Adrenal gland (tissue), 12 donors: ENCODE measurements around the gene SCNN1B. TPM values are rescaled to one million over a fixed set of nuclear protein-coding genes. Genes with fewer than 3 reads are reported as not detected.
"Not testable (repeated sequence)": the region's sequence is repeated elsewhere in the genome, so short reads cannot be mapped to it uniquely, and the experiment has no call there.

Experiments
- DNase-seq, 7 donors: peaks; one replicate each; pipeline ENCODE4 v3.0.0-alpha.2; 2019 to 2020
- H3K27ac ChIP-seq, 5 donors: fragments of 200-600 bp; sonication (generic) in 4 of 5; 1 replicate in 3 of 5; 2 replicates in 2 of 5; pipeline versions ENCODE4 v1.5.1 to v1.8.0; 2016 to 2020; ENCODE audit warnings: mild to moderate bottlenecking in 1 of 5
- H3K27me3 ChIP-seq: fragments of 200-600 bp; 2 replicates; pipeline ENCODE4 v1.8.0; 2021
- H3K36me3 ChIP-seq, 2 donors: fragments of 200-600 bp; replicated peaks in 1 of 2; 1 replicate in 1 of 2; 2 replicates in 1 of 2; pipeline versions ENCODE4 v1.5.1 to v1.8.0; 2018 to 2022
- H3K4me1 ChIP-seq, 2 donors: fragments of 200-600 bp; replicated peaks in 1 of 2; 1 replicate in 1 of 2; 2 replicates in 1 of 2; pipeline versions ENCODE4 v1.5.1 to v1.8.0; 2018 to 2021
- H3K4me3 ChIP-seq, 4 donors: fragments of 200-600 bp; sonication (generic) in 3 of 4; one replicate each; pipeline ENCODE4 v1.5.1; 2016 to 2018
- H3K9me3 ChIP-seq, 3 donors: fragments of 200-600 bp; sonication (generic) in 1 of 3; replicated peaks in 1 of 3; 1 replicate in 2 of 3; 2 replicates in 1 of 3; pipeline versions ENCODE4 v1.5.1 to v1.8.0; 2016 to 2021
- CTCF ChIP-seq, 6 experiments: fragments of 450-650 bp in 4 of 6; fragments of 200-600 bp in 2 of 6; sonication (generic) in 1 of 6; IDR thresholded peaks; 1 replicate in 5 of 6; 2 replicates in 1 of 6; pipeline versions ENCODE4 v1.5.1 to v1.8.0; 2016 to 2021; ENCODE audit warnings: antibody characterized with exemption in 6 of 6, mild to moderate bottlenecking in 2 of 6, moderate library complexity in 1 of 6
- POLR2A ChIP-seq, 2 donors: fragments of 450-650 bp; IDR thresholded peaks; one replicate each; pipeline ENCODE4 v1.6.1; 2017; ENCODE audit warnings: antibody characterized with exemption in 2 of 2, mild to moderate bottlenecking in 2 of 2, moderate library complexity in 1 of 2
- WGBS, 4 donors: extraction: QIAGEN DNeasy Blood & Tissue Kit in 2 of 4; methylation state at CpG; one replicate each; pipeline versions ENCODE4 v1.1.5 to v1.1.7; 2013 to 2017; 5-methylcytosine and 5-hydroxymethylcytosine counted together
- intact Hi-C, 2 donors: fragments of 100-400 bp; cut with DNase I; formaldehyde crosslinking; loops; one replicate each; pipeline versions ENCODE4 v1.14.1 to v1.15.0; 2022 to 2023
- polyA plus RNA-seq, 3 donors: library from polyadenylated mRNA; stranded (reverse); fragments of 200-250 nt in 2 of 3; fragments of 350-450 nt in 1 of 3; fragmentation: Illumina TruSeq in 1 of 3; extraction: RNeasy Lipid Tissue Mini Kit (QIAGEN cat#74804) in 1 of 3; gene quantifications; one replicate each; pipeline ENCODE4 v1.2.3, GENCODE V29; 2013 to 2014
- total RNA-seq, 9 donors: library from RNA; depleted of rRNA in 4 of 9; stranded (reverse); fragments of >200 nt in 4 of 9; fragments of 120-200 nt in 1 of 9; fragmentation: NEBNext Ultra II Directional in 1 of 9; extraction: Animal tissue kit (Norgen Biotek cat#: 25700) in 1 of 9; gene quantifications; one replicate each; pipeline versions ENCODE4 v1.1.0 to v1.2.4, GENCODE V29; 2013 to 2023
- donor health status: healthy with polysubstance abuse.
- donor health status: Bipolar disorder and iron deficiency.
- donor health status: DM: yes; HTN: yes; CAD: no.
- donor health status: DM: no; HTN: no; CAD: no.
- donor health status: DM: no; HTN: no; CAD: no.
- donor health status: DM: yes; HTN: yes; CAD: no.

The SCNN1B gene
- total and polyA plus RNA-seq, 12 donors: 0.28 to 2.2 (median 1.2) TPM; not detected in 4

GRCh38 chr16:23378921-23379320 is 76.8 kb downstream of the SCNN1B start:
- Histone ChIP-seq H3K9me3 (no peaks in the 10 kb centered on the region), H3K27me3 (no peaks in the 10 kb centered on the region), H3K4me1 (no peaks in the 10 kb centered on the region), H3K27ac (no peak overlapping the region), H3K4me3 (no peak overlapping the region), H3K36me3 (no peaks in the 10 kb centered on the region)
- intact Hi-C loops: no loop called here
- TF ChIP-seq CTCF (IDR thresholded peaks at IDR 0.05): no peak
- no peak for TF ChIP-seq POLR2A (IDR thresholded peaks at IDR 0.05)
- 85 to 95% (median 89%) methylated on average over 5 of the region's 5 CpGs for WGBS, 4 donors
- DNase-seq: no peak

- no peak for TF ChIP-seq POLR2A (IDR thresholded peaks at IDR 0.05)
- TF ChIP-seq CTCF (IDR thresholded peaks at IDR 0.05): no peak
- Histone ChIP-seq H3K4me1 (no peaks in the 10 kb centered on the region), H3K36me3 (no peaks in the 10 kb centered on the region), H3K27me3 (no peaks in the 10 kb centered on the region), H3K4me3 (no peak overlapping the region), H3K27ac (no peak overlapping the region), H3K9me3 (no peaks in the 10 kb centered on the region)
- DNase-seq: no peak
- intact Hi-C loops: no loop called here
- WGBS, 4 donors: 78 to 87% (median 82%) methylated on average over 4 to 10 of the region's 10 CpGs
Measured at GRCh38 chr16:23379707-23380106, 77.6 kb downstream of the SCNN1B start.

- 89 to 94% (median 92%) methylated on average over 3 to 20 of the region's 20 CpGs for WGBS, 4 donors
- intact Hi-C loops: no loop called here
- no peaks in the 10 kb centered on the region for H3K27me3 ChIP-seq
- TF ChIP-seq POLR2A (IDR thresholded peaks at IDR 0.05): no peak
- TF ChIP-seq CTCF (IDR thresholded peaks at IDR 0.05): no peak
- no peak overlapping the region for H3K4me3 ChIP-seq
- DNase-seq: no peak
- H3K36me3 ChIP-seq: no peaks in the 10 kb centered on the region
- H3K9me3 ChIP-seq: no peaks in the 10 kb centered on the region
- no peaks in the 10 kb centered on the region for H3K4me1 ChIP-seq
- H3K27ac ChIP-seq: no peak overlapping the region
Measured at GRCh38 chr16:23380501-23380951, 78.4 kb downstream of the SCNN1B start.

GRCh38 chr16:23381702-23382101 is 79.6 kb downstream of the SCNN1B start:
- H3K4me1 ChIP-seq, H3K4me3 ChIP-seq, DNase-seq, intact Hi-C loops, H3K36me3 ChIP-seq, H3K27me3 ChIP-seq, H3K9me3 ChIP-seq, H3K27ac ChIP-seq: not testable (repeated sequence)
- 92 to 95% (median 94%) methylated on average over 9 of the region's 9 CpGs for WGBS, 4 donors

GRCh38 chr16:23382279-23382678 is 80.2 kb downstream of the SCNN1B start:
- 86 to 95% (median 92%) methylated on average over 2 to 6 of the region's 6 CpGs for WGBS, 4 donors
- no peak for DNase-seq
- H3K36me3 ChIP-seq: no peaks in the 10 kb centered on the region
- no peaks in the 10 kb centered on the region for H3K9me3 ChIP-seq
- H3K4me3 ChIP-seq: no peak overlapping the region
- TF ChIP-seq CTCF (IDR thresholded peaks at IDR 0.05): no peak
- TF ChIP-seq POLR2A (IDR thresholded peaks at IDR 0.05): no peak
- H3K27ac ChIP-seq: no peak overlapping the region
- H3K27me3 ChIP-seq: no peaks in the 10 kb centered on the region
- H3K4me1 ChIP-seq: no peaks in the 10 kb centered on the region
- intact Hi-C loops: no loop called here
